ENCODE results near the gene SYT1. TPM values are rescaled to one million over a fixed set of nuclear protein-coding genes. Genes with fewer than 3 reads are reported as not detected.

The SYT1 gene
- total and polyA plus RNA-seq, 2 donors = 0.82 to 1.5 TPM

- Histone ChIP-seq H3K4me1 (ENCODE audit: control insufficient read depth in 2 of 2, insufficient read depth in 2 of 2, low read length in 2 of 2) (no peaks in the 10 kb centered on the region), H3K36me3 (ENCODE audit: control insufficient read depth in 2 of 2, insufficient read depth in 2 of 2, low read length in 1 of 2) (no peaks in the 10 kb centered on the region), H3K4me3 (ENCODE audit: low read length in 2 of 2) (no peak overlapping the region), H3K9me3 (ENCODE audit: control insufficient read depth in 2 of 2, insufficient read depth in 1 of 2, low read length in 1 of 2) (no peaks in the 10 kb centered on the region), H3K27me3 (ENCODE audit: control insufficient read depth in 2 of 2, insufficient read depth in 1 of 2, low read length in 1 of 2) (no peaks in the 10 kb centered on the region), H3K27ac (ENCODE audit: low read depth in 1 of 2, low read length in 1 of 2) (no peak overlapping the region)
- WGBS = 74% methylated on average over 3 of the region's 3 CpGs
- DNase-seq (ENCODE audit: low read depth in 6 of 9, low spot score in 9 of 9) = no peak
These were observed 191.5 kb downstream of the SYT1 start for GRCh38 chr12:79055926-79056674.

- H3K36me3 ChIP-seq (ENCODE audit: control insufficient read depth in 2 of 2, insufficient read depth in 2 of 2, low read length in 1 of 2) = no peaks in the 10 kb centered on the region
- no peaks in the 10 kb centered on the region for H3K4me1 ChIP-seq (ENCODE audit: control insufficient read depth in 2 of 2, insufficient read depth in 2 of 2, low read length in 2 of 2)
- H3K27me3 ChIP-seq (ENCODE audit: control insufficient read depth in 2 of 2, insufficient read depth in 1 of 2, low read length in 1 of 2) = no peaks in the 10 kb centered on the region
- H3K4me3 ChIP-seq (ENCODE audit: low read length in 2 of 2) = no peak overlapping the region
- no peaks in the 10 kb centered on the region for H3K9me3 ChIP-seq (ENCODE audit: control insufficient read depth in 2 of 2, insufficient read depth in 1 of 2, low read length in 1 of 2)
- DNase-seq (ENCODE audit: low read depth in 6 of 9, low spot score in 9 of 9) = no peak
- no peak overlapping the region for H3K27ac ChIP-seq (ENCODE audit: low read depth in 1 of 2, low read length in 1 of 2)
These were observed 192.2 kb downstream of the SYT1 start for GRCh38 chr12:79056775-79057174.

GRCh38 chr12:79057540-79057939 lies 193.0 kb downstream of the SYT1 start:
- Histone ChIP-seq H3K4me3 (ENCODE audit: low read length in 2 of 2) (no peak overlapping the region), H3K27me3 (ENCODE audit: control insufficient read depth in 2 of 2, insufficient read depth in 1 of 2, low read length in 1 of 2) (no peaks in the 10 kb centered on the region), H3K9me3 (ENCODE audit: control insufficient read depth in 2 of 2, insufficient read depth in 1 of 2, low read length in 1 of 2) (no peaks in the 10 kb centered on the region), H3K36me3 (ENCODE audit: control insufficient read depth in 2 of 2, insufficient read depth in 2 of 2, low read length in 1 of 2) (no peaks in the 10 kb centered on the region), H3K4me1 (ENCODE audit: control insufficient read depth in 2 of 2, insufficient read depth in 2 of 2, low read length in 2 of 2) (no peaks in the 10 kb centered on the region), H3K27ac (ENCODE audit: low read depth in 1 of 2, low read length in 1 of 2) (no peak overlapping the region)
- no peak for DNase-seq (ENCODE audit: low read depth in 6 of 9, low spot score in 9 of 9)

GRCh38 chr12:79058342-79058741 lies 193.8 kb downstream of the SYT1 start:
- H3K4me3 ChIP-seq (ENCODE audit: low read length in 2 of 2) = no peak overlapping the region
- H3K9me3 ChIP-seq (ENCODE audit: control insufficient read depth in 2 of 2, insufficient read depth in 1 of 2, low read length in 1 of 2) = no peaks in the 10 kb centered on the region
- 81% methylated on average over 1 of the region's 1 CpG for WGBS
- H3K36me3 ChIP-seq (ENCODE audit: control insufficient read depth in 2 of 2, insufficient read depth in 2 of 2, low read length in 1 of 2) = no peaks in the 10 kb centered on the region
- no peaks in the 10 kb centered on the region for H3K4me1 ChIP-seq (ENCODE audit: control insufficient read depth in 2 of 2, insufficient read depth in 2 of 2, low read length in 2 of 2)
- peak in 1 of 9 donors; percentile 1 for DNase-seq (ENCODE audit: low read depth in 6 of 9, low spot score in 9 of 9)
- H3K27ac ChIP-seq (ENCODE audit: low read depth in 1 of 2, low read length in 1 of 2) = no peak overlapping the region
- no peaks in the 10 kb centered on the region for H3K27me3 ChIP-seq (ENCODE audit: control insufficient read depth in 2 of 2, insufficient read depth in 1 of 2, low read length in 1 of 2)

- no peak overlapping the region for H3K4me3 ChIP-seq (ENCODE audit: low read length in 2 of 2)
- H3K4me1 ChIP-seq (ENCODE audit: control insufficient read depth in 2 of 2, insufficient read depth in 2 of 2, low read length in 2 of 2) = no peaks in the 10 kb centered on the region
- no peak for DNase-seq (ENCODE audit: low read depth in 6 of 9, low spot score in 9 of 9)
- no peaks in the 10 kb centered on the region for H3K27me3 ChIP-seq (ENCODE audit: control insufficient read depth in 2 of 2, insufficient read depth in 1 of 2, low read length in 1 of 2)
- H3K27ac ChIP-seq (ENCODE audit: low read depth in 1 of 2, low read length in 1 of 2) = no peak overlapping the region
- H3K36me3 ChIP-seq (ENCODE audit: control insufficient read depth in 2 of 2, insufficient read depth in 2 of 2, low read length in 1 of 2) = no peaks in the 10 kb centered on the region
- H3K9me3 ChIP-seq (ENCODE audit: control insufficient read depth in 2 of 2, insufficient read depth in 1 of 2, low read length in 1 of 2) = no peaks in the 10 kb centered on the region
These were observed 195.0 kb downstream of the SYT1 start for GRCh38 chr12:79059557-79059956.

- Histone ChIP-seq H3K4me1 (ENCODE audit: control insufficient read depth in 2 of 2, insufficient read depth in 2 of 2, low read length in 2 of 2) (no peaks in the 10 kb centered on the region), H3K4me3 (ENCODE audit: low read length in 2 of 2) (no peak overlapping the region), H3K36me3 (ENCODE audit: control insufficient read depth in 2 of 2, insufficient read depth in 2 of 2, low read length in 1 of 2) (no peaks in the 10 kb centered on the region), H3K27ac (ENCODE audit: low read depth in 1 of 2, low read length in 1 of 2) (no peak overlapping the region), H3K9me3 (ENCODE audit: control insufficient read depth in 2 of 2, insufficient read depth in 1 of 2, low read length in 1 of 2) (no peaks in the 10 kb centered on the region), H3K27me3 (ENCODE audit: control insufficient read depth in 2 of 2, insufficient read depth in 1 of 2, low read length in 1 of 2) (no peaks in the 10 kb centered on the region)
- DNase-seq (ENCODE audit: low read depth in 6 of 9, low spot score in 9 of 9) = no peak
- WGBS = 11% methylated on average over 1 of the region's 1 CpG
These were observed 198.7 kb downstream of the SYT1 start for GRCh38 chr12:79063258-79063657.

- Histone ChIP-seq H3K27me3 (ENCODE audit: control insufficient read depth in 2 of 2, insufficient read depth in 1 of 2, low read length in 1 of 2) (no peaks in the 10 kb centered on the region), H3K36me3 (ENCODE audit: control insufficient read depth in 2 of 2, insufficient read depth in 2 of 2, low read length in 1 of 2) (no peaks in the 10 kb centered on the region), H3K4me1 (ENCODE audit: control insufficient read depth in 2 of 2, insufficient read depth in 2 of 2, low read length in 2 of 2) (no peaks in the 10 kb centered on the region), H3K4me3 (ENCODE audit: low read length in 2 of 2) (no peak overlapping the region), H3K27ac (ENCODE audit: low read depth in 1 of 2, low read length in 1 of 2) (no peak overlapping the region), H3K9me3 (ENCODE audit: control insufficient read depth in 2 of 2, insufficient read depth in 1 of 2, low read length in 1 of 2) (no peaks in the 10 kb centered on the region)
- DNase-seq (ENCODE audit: low read depth in 6 of 9, low spot score in 9 of 9) = no peak
These were observed 203.4 kb downstream of the SYT1 start for GRCh38 chr12:79067977-79068376.

- Histone ChIP-seq H3K27me3 (ENCODE audit: control insufficient read depth in 2 of 2, insufficient read depth in 1 of 2, low read length in 1 of 2) (no peaks in the 10 kb centered on the region), H3K9me3 (ENCODE audit: control insufficient read depth in 2 of 2, insufficient read depth in 1 of 2, low read length in 1 of 2) (no peaks in the 10 kb centered on the region), H3K4me3 (ENCODE audit: low read length in 2 of 2) (no peak overlapping the region), H3K27ac (ENCODE audit: low read depth in 1 of 2, low read length in 1 of 2) (no peak overlapping the region), H3K4me1 (ENCODE audit: control insufficient read depth in 2 of 2, insufficient read depth in 2 of 2, low read length in 2 of 2) (no peaks in the 10 kb centered on the region), H3K36me3 (ENCODE audit: control insufficient read depth in 2 of 2, insufficient read depth in 2 of 2, low read length in 1 of 2) (no peaks in the 10 kb centered on the region)
- no peak for DNase-seq (ENCODE audit: low read depth in 6 of 9, low spot score in 9 of 9)
These were observed 204.4 kb downstream of the SYT1 start for GRCh38 chr12:79069009-79069408.

GRCh38 chr12:79071498-79071897 lies 206.9 kb downstream of the SYT1 start:
- Histone ChIP-seq H3K9me3 (ENCODE audit: control insufficient read depth in 2 of 2, insufficient read depth in 1 of 2, low read length in 1 of 2) (no peaks in the 10 kb centered on the region), H3K36me3 (ENCODE audit: control insufficient read depth in 2 of 2, insufficient read depth in 2 of 2, low read length in 1 of 2) (no peaks in the 10 kb centered on the region), H3K27ac (ENCODE audit: low read depth in 1 of 2, low read length in 1 of 2) (no peak overlapping the region), H3K27me3 (ENCODE audit: control insufficient read depth in 2 of 2, insufficient read depth in 1 of 2, low read length in 1 of 2) (no peaks in the 10 kb centered on the region), H3K4me3 (ENCODE audit: low read length in 2 of 2) (no peak overlapping the region), H3K4me1 (ENCODE audit: control insufficient read depth in 2 of 2, insufficient read depth in 2 of 2, low read length in 2 of 2) (no peaks in the 10 kb centered on the region)
- DNase-seq (ENCODE audit: low read depth in 6 of 9, low spot score in 9 of 9) = no peak
- 94% methylated on average over 1 of the region's 1 CpG for WGBS

GRCh38 chr12:79073506-79073905 lies 208.9 kb downstream of the SYT1 start:
- Histone ChIP-seq H3K27me3 (ENCODE audit: control insufficient read depth in 2 of 2, insufficient read depth in 1 of 2, low read length in 1 of 2) (no peaks in the 10 kb centered on the region), H3K36me3 (ENCODE audit: control insufficient read depth in 2 of 2, insufficient read depth in 2 of 2, low read length in 1 of 2) (no peaks in the 10 kb centered on the region), H3K4me1 (ENCODE audit: control insufficient read depth in 2 of 2, insufficient read depth in 2 of 2, low read length in 2 of 2) (no peaks in the 10 kb centered on the region), H3K4me3 (ENCODE audit: low read length in 2 of 2) (no peak overlapping the region), H3K9me3 (ENCODE audit: control insufficient read depth in 2 of 2, insufficient read depth in 1 of 2, low read length in 1 of 2) (no peaks in the 10 kb centered on the region), H3K27ac (ENCODE audit: low read depth in 1 of 2, low read length in 1 of 2) (no peak overlapping the region)
- no peak for DNase-seq (ENCODE audit: low read depth in 6 of 9, low spot score in 9 of 9)
- WGBS = 94% methylated on average over 2 of the region's 2 CpGs
